AG08395 (cell line): ENCODE results near the gene RNASE7.
A peak's percentile ranks its signal among the peaks of the same experiment; 100 is the strongest.

Source experiments
- DNase-seq: peaks from one replicate; pipeline ENCODE4 v3.0.0; 2012; ENCODE audit warnings: mixed read lengths, low spot score

RNASE7 gene

DNA sequence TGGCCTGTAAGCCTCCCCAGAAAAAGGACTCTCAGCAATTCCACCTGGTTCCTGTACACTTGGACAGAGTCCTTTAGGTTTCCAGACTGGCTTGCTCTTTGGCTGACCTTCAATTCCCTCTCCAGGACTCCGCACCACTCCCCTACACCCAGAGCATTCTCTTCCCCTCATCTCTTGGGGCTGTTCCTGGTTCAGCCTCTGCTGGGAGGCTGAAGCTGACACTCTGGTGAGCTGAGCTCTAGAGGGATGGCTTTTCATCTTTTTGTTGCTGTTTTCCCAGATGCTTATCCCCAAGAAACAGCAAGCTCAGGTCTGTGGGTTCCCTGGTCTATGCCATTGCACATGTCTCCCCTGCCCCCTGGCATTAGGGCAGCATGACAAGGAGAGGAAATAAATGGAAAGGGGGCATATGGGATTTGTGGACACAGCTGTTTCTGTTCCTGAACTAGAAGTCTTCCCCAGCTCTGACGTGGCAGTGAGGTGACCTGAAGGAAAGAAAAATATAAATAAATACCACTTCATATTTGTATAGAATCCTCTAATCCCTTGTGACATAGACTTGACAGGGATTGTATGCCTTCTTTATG lies 1.3 kb downstream of the RNASE7 start:
- DNase-seq: no peak

DNA sequence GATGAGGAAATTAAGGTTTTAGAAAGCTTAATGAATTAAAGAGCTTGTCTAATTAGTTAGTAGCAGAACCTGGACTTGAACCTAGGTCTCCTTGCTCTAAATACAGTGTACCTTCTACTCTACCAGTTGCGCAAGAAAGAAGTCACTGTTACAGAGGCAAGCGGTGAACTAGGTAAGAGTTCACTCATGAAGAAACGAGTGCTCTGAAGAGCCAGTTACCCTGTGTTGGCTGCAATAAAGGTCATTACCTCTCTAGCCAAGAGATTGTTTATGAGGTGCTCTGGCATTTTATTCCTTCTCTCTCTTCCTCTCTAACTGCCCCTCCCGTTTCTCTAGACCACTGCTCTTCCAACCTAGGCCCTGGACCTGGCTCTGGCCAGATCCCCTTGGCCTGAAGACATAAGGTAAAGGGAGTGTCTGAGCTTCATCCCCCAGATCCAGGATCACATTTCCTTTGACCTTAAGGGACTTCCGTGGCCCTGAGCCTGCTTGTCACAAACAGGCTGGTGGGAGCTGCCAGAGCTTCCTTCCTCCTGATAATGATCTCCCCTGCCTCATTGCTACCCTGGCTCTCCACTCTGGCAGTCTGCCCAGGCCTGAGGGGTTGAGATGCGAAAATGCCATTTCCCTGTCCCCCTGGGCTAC lies 1.9 kb downstream of the RNASE7 start:
- no peak for DNase-seq

DNA sequence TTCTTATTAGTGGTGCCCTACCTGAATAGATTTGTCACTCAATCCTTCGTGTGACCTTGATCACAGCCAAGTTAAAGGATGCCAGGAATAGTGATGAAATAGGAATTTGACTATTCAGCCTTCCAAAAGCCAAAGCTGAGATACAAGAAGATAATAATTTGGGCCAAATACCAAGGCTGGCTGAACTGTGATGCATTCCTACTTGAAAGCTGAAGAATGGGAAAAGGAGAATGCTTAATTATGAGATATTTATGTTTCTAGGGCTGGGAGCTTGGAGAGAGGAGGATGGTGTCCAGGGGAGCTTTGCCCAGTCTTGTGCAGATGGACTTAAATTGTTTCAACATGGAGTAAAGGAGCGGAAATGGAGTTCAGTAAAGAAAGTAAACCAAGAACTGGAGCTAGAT lies 5.2 kb downstream of the RNASE7 start:
- DNase-seq: peak; percentile 70

DNA sequence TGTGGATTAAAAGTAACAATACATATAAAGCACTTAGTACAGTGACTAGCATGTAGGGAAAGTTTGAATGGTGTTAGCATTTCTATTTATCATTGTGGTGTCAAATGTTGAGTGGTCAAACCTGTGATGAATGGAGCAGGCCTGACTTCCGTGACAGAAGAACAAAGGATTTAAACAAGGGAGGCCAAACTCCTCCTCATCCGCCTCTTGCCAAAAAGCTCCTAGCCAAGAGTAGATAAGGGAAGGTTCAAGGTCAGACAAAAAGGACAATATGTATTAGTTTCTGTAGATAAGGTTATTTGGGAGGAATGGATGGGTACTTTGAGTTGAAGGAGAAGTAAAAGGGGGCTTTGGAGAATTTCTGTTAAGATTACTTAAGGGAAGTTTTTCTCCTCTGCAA lies 6.5 kb downstream of the RNASE7 start:
- DNase-seq: no peak

DNA sequence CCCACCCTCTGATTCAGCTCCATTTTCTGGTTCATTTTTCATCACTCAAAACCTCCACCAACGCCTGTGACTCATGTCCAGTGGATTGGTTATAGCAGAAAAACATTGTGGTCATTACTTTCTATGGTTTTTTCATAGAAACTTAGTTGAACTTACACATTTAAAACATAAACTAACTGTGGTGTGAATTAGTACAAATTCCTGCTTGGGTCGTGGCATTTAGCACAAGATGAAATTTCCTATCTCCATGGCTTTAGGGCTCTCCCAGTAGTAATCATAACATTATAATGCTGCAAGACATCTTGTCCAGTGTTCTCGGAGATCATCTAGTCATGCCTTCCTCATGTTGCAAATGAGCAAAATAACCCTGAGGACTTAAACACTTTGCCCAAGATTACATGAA lies 7.1 kb downstream of the RNASE7 start:
- DNase-seq: peak; percentile 37

DNA sequence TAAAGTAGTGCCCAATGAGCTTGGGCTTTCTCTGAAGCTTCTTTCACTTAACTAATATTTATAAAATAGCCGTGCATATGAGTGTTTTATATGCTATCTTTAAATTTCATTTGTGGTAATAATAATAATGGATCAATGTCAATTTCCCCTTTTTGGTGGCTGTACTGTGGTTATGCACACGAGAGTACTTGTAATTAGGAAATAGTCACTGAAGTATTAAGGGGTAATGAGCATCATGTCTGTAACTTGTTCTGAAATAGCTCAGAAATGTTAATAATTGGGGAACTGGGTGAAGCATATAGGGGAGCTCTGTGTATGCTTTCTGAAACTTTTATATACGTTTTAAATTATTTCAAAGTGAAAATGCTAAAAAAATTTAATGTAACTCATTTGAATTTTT lies 8.4 kb downstream of the RNASE7 start:
- DNase-seq: no peak

DNA sequence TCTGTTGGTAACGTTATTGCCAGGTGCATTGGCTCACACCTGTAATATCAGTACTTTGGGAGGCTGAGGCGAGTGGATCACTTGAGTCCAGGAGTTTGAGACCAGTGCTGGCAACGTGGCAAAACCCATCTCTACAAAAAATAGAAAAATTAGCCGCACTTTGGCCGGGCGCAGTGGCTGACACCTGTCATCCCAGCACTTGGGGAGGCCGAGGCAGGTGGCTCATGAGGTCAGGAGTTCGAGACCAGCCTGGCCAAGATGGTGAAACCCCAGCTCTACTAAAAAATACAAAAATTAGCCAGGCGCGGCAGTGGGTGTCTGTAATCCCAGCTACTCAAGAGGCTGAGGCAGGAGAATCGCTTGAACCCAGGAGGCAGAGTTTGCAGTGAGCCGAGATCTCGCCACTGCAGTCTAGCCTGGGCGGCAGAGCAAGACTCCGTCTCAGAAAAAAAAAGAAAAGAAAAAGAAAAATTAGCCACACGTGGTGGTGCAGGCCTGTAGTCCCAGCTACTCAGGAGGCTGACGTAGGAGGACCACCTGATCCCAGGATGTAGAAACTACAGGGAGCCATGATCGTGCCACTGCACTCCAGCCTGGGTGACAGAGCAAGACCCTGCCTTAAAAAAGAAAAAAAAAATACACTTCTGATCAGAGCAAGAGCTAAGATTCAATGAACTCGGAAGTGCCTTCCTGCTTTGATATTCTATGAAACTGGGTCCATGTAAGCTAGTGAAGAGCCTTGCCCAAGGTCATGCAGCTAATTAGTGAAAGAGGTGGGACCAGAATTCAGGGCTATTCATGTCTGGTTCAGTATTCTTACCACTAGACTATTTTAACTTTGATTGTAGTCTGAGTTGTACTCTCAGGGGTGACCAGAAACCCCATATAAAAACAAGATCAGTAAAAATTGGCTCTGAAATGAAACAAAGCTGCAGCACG lies 11.3 kb downstream of the RNASE7 start:
- DNase-seq: no peak

DNA sequence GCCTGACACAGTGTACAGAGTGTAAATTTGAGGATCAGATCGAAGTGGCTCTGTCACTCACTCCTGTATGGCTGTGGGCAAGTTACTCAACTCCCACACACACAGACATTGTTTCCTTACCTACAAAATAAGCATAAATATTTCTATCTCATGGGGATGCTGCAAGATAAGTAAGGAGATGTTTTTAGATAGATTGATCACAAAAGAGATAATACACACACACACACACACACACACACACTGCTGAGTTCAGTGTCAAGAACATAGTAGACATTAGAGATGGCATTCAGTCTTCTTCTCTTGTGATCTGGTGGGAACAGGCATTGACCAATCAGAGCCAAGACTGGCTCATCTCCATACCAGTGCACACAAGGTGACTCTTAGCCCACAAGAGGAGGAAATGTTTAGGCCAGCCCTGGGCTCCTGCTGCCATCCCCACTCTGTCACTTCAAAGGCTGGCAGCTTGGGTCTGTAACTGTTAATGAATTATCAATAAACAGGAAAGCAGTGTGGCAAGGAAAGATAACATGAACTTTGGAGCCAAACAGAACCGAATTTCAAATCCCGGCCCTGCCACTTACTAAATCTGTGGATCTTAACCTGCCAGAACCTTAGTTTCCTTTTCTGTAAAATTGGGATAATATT lies 12.1 kb downstream of the RNASE7 start:
- DNase-seq: no peak

DNA sequence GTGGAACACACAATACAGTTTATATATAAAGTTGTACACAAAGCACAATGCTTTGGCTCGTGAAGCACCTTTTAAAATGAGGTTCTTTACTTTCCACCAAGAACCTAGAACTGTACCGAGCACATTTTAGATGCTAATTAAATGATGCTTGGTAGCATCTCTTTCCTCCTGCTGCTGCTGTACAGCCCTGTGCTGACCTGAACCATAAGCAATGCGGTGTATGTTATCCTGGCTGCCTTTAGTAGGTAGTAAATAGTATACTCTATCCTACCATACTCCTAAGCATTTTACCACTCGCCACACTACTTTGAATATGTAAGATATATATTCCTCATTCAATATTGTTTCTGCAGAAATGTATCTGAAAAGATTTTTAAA lies 12.6 kb downstream of the RNASE7 start:
- DNase-seq: no peak

DNA sequence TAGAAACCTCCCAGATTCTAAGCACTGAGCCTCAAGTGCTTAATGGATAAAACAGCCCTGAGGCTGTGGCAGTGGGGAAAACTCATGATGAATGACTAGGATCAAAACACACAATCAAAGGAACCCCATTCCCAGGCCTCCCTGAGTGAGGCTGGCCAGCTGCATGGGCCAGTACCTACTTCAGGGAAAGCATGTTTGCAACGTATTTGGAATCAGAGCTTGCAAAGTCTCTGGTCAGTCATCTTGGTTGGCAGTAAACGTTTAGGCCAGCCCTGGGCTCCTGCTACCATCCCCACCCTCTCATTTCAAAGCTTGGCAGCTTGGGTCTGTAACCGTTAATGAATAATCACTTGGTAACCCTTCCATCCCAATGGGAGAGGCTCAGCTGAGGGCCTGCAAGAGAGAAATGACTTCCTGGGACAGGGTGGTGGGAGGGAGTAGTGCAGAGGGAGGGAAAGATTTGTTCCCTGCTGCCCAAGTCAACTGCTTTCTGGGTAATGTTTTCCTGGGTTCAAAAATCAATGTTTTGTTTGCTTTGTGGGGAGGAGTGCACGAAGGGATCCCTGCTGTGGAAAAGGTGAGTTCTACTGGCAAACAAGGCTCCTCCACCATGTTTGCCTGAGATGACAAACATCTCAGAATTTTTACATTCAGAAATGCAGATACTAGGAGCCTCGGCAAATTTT lies 13.4 kb downstream of the RNASE7 start:
- no peak for DNase-seq

DNA sequence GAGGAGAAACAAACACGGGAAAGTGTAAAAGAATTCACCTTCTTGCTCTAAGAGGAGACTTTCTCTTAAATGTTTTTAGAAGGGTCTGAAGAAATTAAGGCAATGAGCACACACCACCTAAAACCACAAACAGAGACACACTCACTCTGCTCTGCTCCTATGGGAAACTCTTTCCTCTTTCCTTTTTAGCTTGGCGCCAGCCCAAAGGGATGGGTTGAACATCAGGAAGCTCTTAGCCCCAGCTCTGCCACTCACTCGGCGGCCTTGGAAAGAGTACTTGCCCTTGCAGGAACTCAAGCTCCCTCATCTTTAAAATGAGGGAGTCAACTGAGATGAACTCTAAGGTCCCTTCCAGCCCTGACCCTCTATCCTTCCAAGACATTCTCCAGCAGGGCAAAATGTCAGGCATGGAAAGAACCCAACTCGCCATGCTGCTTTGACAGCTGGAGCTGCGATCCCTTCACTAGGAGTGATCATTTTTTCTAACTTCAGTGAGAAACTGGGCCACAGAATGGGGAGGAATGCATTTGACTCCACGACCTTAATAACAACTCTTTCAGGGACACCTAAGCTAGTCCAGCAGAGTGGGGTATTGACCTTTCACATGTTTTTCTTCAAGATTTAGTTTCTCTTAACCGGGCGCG lies 14.5 kb downstream of the RNASE7 start:
- DNase-seq: peak; percentile 65

DNA sequence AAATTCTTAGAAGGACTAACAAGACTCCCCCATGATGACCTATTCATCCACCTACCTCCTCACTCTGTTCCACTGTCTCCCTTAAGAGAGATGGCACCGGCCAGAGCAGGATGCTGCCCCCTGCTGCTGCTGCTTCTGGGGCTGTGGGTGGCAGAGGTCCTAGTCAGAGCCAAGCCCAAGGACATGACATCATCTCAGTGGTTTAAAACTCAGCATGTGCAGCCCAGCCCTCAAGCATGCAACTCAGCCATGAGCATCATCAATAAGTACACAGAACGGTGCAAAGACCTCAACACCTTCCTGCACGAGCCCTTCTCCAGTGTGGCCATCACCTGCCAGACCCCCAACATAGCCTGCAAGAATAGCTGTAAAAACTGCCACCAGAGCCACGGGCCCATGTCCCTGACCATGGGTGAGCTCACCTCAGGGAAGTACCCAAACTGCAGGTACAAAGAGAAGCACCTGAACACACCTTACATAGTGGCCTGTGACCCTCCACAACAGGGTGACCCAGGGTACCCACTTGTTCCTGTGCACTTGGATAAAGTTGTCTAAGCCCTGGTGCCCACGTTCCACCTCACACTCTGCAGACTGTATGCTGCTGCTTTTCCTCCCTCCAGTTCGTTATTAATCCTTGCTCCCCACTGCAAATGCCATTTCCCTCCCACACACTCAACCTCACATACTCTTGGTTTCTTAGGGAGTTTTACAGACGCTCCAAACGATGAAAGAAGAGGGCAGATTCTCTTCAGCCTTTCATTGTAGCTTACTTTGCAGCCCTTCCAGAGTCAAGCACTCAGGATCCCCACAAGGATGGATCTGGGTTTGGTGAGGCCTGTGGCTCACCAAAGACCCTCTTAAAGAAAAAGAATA lies 15.9 kb downstream of the RNASE7 start, which contains the start of gene RNASE8:
TSS of gene RNASE8 (plus strand) at position 20 of the 873 bp plus-strand sequence. CDS start at position 91, 71 bp downstream.
- DNase-seq: peak; percentile 36

DNA sequence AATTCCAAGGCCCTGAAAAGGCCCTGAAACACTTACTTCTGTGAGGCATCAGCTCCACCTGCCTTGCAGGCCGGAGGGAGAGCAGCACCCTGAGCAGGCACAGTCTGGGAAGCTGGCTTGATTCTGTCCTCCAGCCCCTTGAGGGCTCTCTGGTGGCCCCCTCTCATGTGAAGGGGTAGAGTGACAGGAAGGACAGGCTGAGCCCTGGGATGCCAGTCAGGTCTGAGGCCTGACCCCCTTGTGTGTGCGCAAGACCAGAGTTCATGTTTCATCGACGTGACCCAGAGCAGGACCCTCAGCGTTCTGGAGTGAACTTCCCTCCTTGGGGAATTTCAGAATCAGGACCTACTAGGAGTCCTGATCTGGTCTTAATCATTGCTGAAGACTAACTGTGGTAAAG lies 16.7 kb downstream of the RNASE7 start:
- no peak for DNase-seq

DNA sequence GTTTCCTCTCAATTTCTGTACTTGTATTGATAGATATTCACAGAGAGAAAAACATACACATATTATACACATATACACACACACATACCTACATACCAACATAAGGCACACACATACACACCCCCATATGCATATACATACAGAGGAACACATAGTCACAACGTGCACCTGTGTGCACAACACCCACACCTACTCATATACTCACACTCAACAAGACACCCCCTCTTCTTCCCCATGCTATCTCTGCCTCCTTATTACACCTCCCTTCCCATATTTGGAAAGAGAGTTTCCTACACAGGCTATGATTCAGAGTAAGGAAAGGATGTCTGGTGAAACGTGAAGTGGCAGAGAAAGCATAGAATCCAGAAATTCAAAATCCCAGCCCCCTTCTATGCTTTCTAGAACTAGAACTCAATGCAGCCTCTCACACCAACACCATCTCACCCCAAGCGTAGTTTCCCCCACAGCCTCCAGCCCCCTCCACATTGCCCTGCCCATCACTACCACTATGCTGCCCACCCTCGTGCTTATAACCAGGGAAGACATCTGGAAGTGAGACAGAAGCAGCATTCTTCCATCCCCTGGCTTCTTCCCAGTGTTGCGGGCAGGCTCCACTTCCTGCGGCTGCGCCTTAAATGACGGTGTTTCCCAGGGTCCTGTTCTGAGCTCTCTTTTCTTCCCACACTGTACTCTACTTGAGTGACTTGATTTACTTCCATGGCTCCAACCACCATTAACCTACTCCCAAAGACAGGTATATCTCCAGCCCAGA lies 17.9 kb downstream of the RNASE7 start:
- peak; percentile 57 for DNase-seq

DNA sequence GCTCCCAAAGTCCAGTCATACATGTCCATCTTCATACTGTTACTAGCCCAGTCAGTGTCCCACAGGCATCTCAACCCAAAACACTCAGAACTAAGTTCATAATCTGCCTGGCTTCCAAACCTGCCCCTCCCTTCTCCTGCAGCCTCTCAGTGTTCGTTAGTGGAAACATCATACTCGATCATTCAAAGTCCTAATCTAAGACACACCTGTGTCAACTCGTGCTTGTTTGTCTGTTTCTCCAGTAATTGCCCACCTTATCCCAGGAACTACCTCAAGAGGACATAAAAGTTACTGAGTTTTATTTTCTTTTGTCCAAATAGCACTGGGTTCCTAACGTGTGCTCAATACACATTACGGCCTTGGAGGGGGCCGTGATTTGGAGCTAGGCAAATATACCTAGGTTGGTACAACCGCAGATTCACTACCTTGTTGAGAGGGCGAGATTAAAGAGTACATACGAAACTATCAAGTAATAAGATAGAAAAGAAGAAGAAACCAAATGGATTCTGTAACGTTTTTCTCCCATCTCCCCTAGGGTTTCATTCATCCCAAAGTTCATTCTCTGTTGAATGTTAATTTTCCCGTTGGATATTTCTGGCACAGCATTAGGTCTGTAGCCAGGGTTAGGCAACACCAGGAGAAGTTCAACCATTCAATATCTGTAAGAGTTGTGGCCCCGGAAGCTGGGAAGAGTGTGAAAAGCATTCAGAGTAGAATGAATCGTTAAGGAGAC lies 18.6 kb downstream of the RNASE7 start:
- no peak for DNase-seq

DNA sequence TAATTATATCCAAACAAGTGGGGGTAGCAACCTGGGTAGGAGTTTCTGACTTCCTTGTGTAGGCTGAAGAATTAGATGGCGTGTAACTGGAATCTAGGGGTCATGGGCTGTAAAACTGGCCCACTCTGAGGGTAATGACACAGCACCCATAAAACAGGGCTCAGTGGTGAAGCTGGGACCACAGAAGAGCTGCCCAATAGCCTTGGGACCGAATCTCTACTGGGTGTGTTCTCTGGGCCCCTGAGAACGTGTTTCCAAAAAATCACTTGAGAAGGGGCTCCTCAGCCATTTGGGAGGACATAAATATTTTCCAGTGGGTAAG lies 19.1 kb downstream of the RNASE7 start:
- no peak for DNase-seq

DNA sequence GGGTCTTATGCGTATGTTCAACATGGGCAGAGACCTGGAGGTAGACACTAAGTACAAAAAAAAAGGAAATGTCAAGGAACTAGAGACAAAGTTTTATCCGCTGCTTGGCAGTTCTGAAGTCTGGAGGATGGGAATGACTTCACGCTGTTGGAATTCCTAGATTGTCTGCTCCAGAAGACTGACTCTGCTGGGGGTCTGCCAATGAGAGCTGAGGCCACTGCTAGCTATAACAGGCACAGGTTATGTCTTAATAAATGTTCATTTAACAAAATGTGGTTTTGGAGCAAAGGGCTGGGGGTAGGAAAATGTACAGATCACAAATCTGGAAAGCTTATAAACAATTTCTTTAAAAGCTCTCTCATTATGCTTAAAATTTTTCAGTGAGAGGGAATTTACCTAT lies 21.3 kb downstream of the RNASE7 start:
- peak; percentile 79 for DNase-seq

DNA sequence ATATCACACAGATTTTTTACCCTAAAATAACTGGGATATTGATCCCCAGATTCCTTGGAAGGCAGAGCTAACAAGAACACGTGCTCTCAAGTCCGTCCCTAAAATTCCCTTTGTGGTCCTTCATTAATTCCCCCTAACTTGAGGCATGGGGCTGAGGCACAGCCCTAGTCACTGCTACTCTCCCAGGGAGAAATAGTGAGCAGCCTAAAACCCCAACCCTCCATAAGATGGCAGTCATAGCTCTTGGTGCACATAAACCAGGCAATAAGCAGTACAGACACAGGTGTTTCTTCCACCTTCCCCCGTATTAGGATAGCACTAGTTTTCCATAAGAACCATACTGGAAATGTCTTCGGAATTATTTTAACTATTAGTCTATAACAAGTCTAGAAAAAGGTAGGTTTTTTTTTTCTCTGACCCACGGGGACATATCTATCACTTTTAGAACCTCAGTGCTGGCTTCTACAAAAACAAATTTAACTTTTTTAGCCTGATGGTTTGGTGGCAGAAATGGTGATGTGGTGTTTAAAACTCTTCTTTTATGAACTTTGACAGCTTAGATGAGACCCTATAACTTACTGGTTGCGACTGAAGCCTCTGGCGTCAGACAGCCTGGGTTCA lies 24.8 kb downstream of the RNASE7 start:
- no peak for DNase-seq
